ENCODE measurements around the gene CCDC183. TPM values are rescaled to one million over a fixed set of nuclear protein-coding genes. Genes with fewer than 3 reads are reported as not detected.

CCDC183 gene
- total and polyA plus RNA-seq, 8 donors: 2.4 to 10.7 (median 3.1) TPM

- Histone ChIP-seq H3K4me1 (no peaks in the 10 kb centered on the region), H3K36me3 (no peaks in the 10 kb centered on the region), H3K27me3 (no peaks in the 10 kb centered on the region), H3K4me3 (no peak overlapping the region), H3K27ac (no peak overlapping the region), H3K9me3 (no peaks in the 10 kb centered on the region)
- intact Hi-C loops (cut with DNase I): no loop called here
- FAIRE-seq (no peak), DNase-seq (no peak), ATAC-seq (no peak)
- no peak for TF ChIP-seq CTCF (IDR thresholded peaks at IDR 0.05)
- 88 to 95% methylated on average over 18 of the region's 18 CpGs for whole genome bisulfite sequencing, 2 donors
Observed at GRCh38 chr9:136756836-136757235, 39.3 kb upstream of the CCDC183 start.

GRCh38 chr9:136757328-136757727, 38.8 kb upstream of the CCDC183 start:
- Histone ChIP-seq H3K27ac (no peak overlapping the region), H3K27me3 (no peaks in the 10 kb centered on the region), H3K4me1 (no peaks in the 10 kb centered on the region), H3K9me3 (no peaks in the 10 kb centered on the region), H3K4me3 (no peak overlapping the region), H3K36me3 (no peaks in the 10 kb centered on the region)
- DNase-seq: peak in 1 of 6 donors; percentile 46
- WGBS, 2 donors: 89 to 91% methylated on average over 19 to 20 of the region's 20 CpGs
- ATAC-seq: no peak
- TF ChIP-seq CTCF (IDR thresholded peaks at IDR 0.05): no peak
- FAIRE-seq: no peak
- intact Hi-C loops (cut with DNase I): no loop called here

GRCh38 chr9:136757751-136758140, 38.4 kb upstream of the CCDC183 start:
- FAIRE-seq: no peak
- H3K27me3 ChIP-seq: no peaks in the 10 kb centered on the region
- H3K4me1 ChIP-seq: no peaks in the 10 kb centered on the region
- no peak for ATAC-seq
- no peaks in the 10 kb centered on the region for H3K36me3 ChIP-seq
- H3K9me3 ChIP-seq: no peaks in the 10 kb centered on the region
- 81 to 87% methylated on average over 20 of the region's 20 CpGs for WGBS, 2 donors
- no peak overlapping the region for H3K4me3 ChIP-seq
- intact Hi-C loops (cut with DNase I): no loop called here
- DNase-seq: peak in 1 of 6 donors; percentile 51
- no peak overlapping the region for H3K27ac ChIP-seq
- no peak for TF ChIP-seq CTCF (IDR thresholded peaks at IDR 0.05)

GRCh38 chr9:136759001-136759400, 37.1 kb upstream of the CCDC183 start:
- 68 to 78% methylated on average over 8 to 9 of the region's 9 CpGs for WGBS, 2 donors
- no peaks in the 10 kb centered on the region for H3K9me3 ChIP-seq
- H3K4me1 ChIP-seq: no peaks in the 10 kb centered on the region
- intact Hi-C loops (cut with DNase I): no loop called here
- no peaks in the 10 kb centered on the region for H3K27me3 ChIP-seq
- ATAC-seq (no peak), DNase-seq (peak in 1 of 6 donors; percentile 54), FAIRE-seq (no peak)
- no peak overlapping the region for H3K27ac ChIP-seq
- H3K36me3 ChIP-seq: no peaks in the 10 kb centered on the region
- no peak for TF ChIP-seq CTCF (IDR thresholded peaks at IDR 0.05)
- H3K4me3 ChIP-seq: no peak overlapping the region

GRCh38 chr9:136759436-136760325, 36.5 kb upstream of the CCDC183 start:
- Histone ChIP-seq H3K36me3 (no peaks in the 10 kb centered on the region), H3K4me1 (no peaks in the 10 kb centered on the region), H3K27me3 (no peaks in the 10 kb centered on the region), H3K27ac (no peak overlapping the region), H3K9me3 (no peaks in the 10 kb centered on the region), H3K4me3 (no peak overlapping the region)
- FAIRE-seq: no peak
- 69 to 87% methylated on average over 27 of the region's 27 CpGs for WGBS, 2 donors
- intact Hi-C loops (cut with DNase I): no loop called here
- peak in 1 of 6 donors; percentile 40 for DNase-seq
- no peak for TF ChIP-seq CTCF (IDR thresholded peaks at IDR 0.05)
- ATAC-seq: no peak

Data from pancreas (tissue), 10 donors.